HG02623 (cell line): Measurements from ENCODE around the gene NOP58.
"Not testable (repeated sequence)": the region's sequence is repeated elsewhere in the genome, so short reads cannot be mapped to it uniquely, and the experiment has no call there.

Experiments used
- ATAC-seq: cut with Tn5 transposase; IDR thresholded peaks from one replicate; pipeline ENCODE4 v1.9.1; 2021; ENCODE audit warnings: moderate library complexity; ENCODE audit not compliant: unreplicated experiment

Gene NOP58

GRCh38 chr2:202265467-202266277, at the start of gene NOP58:
TSS of gene NOP58 (plus strand) at chr2:202265763. CDS start at chr2:202265942, 179 bp downstream.
- ATAC-seq = peak; percentile 89

GRCh38 chr2:202221873-202222272, 43.7 kb upstream of the NOP58 start:
- ATAC-seq = no peak

GRCh38 chr2:202237787-202238233, 27.8 kb upstream of the NOP58 start:
- peak; percentile 25 for ATAC-seq

- ATAC-seq = peak; percentile 94
Measured at GRCh38 chr2:202238234-202239197, 27.0 kb upstream of the NOP58 start, which contains the start of gene SUMO1. TSS of gene SUMO1 (minus strand) at chr2:202238597. CDS start at chr2:202238451, 146 bp downstream.

GRCh38 chr2:202247710-202248109, 17.9 kb upstream of the NOP58 start:
- ATAC-seq = not testable (repeated sequence)

- no peak for ATAC-seq
Measured at GRCh38 chr2:202249521-202250253, 15.9 kb upstream of the NOP58 start.

GRCh38 chr2:202251494-202251893, 14.1 kb upstream of the NOP58 start:
- ATAC-seq = no peak

GRCh38 chr2:202261531-202261930, 4.0 kb upstream of the NOP58 start:
- ATAC-seq = no peak

- no peak for ATAC-seq
Measured at GRCh38 chr2:202267495-202267894, 1.9 kb downstream of the NOP58 start.

GRCh38 chr2:202269585-202269984, 4.0 kb downstream of the NOP58 start:
- no peak for ATAC-seq

GRCh38 chr2:202270487-202270886, 4.9 kb downstream of the NOP58 start:
- ATAC-seq = no peak

- ATAC-seq = not testable (repeated sequence)
Measured at GRCh38 chr2:202276078-202276720, 10.6 kb downstream of the NOP58 start.

GRCh38 chr2:202278036-202278760, 12.6 kb downstream of the NOP58 start:
- ATAC-seq = no peak

- no peak for ATAC-seq
Measured at GRCh38 chr2:202278944-202279343, 13.4 kb downstream of the NOP58 start.

GRCh38 chr2:202286595-202286994, 21.0 kb downstream of the NOP58 start:
- ATAC-seq = no peak

GRCh38 chr2:202289394-202290204, 24.0 kb downstream of the NOP58 start:
- no peak for ATAC-seq

- ATAC-seq = no peak
Measured at GRCh38 chr2:202290316-202290715, 24.8 kb downstream of the NOP58 start.

- no peak for ATAC-seq
Measured at GRCh38 chr2:202290970-202291369, 25.4 kb downstream of the NOP58 start.

GRCh38 chr2:202299712-202300111, 34.1 kb downstream of the NOP58 start:
- peak; percentile 78 for ATAC-seq
